ENCODE results near the gene BAIAP2.

GRCh38 chr17:81121841-81122733 lies 87.1 kb downstream of the BAIAP2 start:
- TF ChIP-seq, protein P1, sequence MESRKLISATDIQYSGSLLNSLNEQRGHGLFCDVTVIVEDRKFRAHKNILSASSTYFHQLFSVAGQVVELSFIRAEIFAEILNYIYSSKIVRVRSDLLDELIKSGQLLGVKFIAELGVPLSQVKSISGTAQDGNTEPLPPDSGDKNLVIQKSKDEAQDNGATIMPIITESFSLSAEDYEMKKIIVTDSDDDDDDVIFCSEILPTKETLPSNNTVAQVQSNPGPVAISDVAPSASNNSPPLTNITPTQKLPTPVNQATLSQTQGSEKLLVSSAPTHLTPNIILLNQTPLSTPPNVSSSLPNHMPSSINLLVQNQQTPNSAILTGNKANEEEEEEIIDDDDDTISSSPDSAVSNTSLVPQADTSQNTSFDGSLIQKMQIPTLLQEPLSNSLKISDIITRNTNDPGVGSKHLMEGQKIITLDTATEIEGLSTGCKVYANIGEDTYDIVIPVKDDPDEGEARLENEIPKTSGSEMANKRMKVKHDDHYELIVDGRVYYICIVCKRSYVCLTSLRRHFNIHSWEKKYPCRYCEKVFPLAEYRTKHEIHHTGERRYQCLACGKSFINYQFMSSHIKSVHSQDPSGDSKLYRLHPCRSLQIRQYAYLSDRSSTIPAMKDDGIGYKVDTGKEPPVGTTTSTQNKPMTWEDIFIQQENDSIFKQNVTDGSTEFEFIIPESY (IDR thresholded peaks at IDR 0.05), result no peak
- TF ChIP-seq POLR2A (IDR thresholded peaks at IDR 0.05; ENCODE audit: low read depth, low read length), result no peak
